NCI-H2081 treated with DMSO at 0.1 percent for 48 hours (cell line): ENCODE measurements around the gene KRTAP10-12.
A peak's percentile ranks its signal among the peaks of the same experiment; 100 is the strongest.
"Not testable (repeated sequence)": the region's sequence is repeated elsewhere in the genome, so short reads cannot be mapped to it uniquely, and the experiment has no call there.

Experiments
- DNase-seq: peaks from one replicate; lab custom pipeline; 2025; lab: John Stamatoyannopoulos, UW

Gene KRTAP10-12

GRCh38 chr21:44670642-44671432, 26.1 kb upstream of the KRTAP10-12 start:
- no peak for DNase-seq

- DNase-seq: no peak
Measured at GRCh38 chr21:44671911-44672310, 25.1 kb upstream of the KRTAP10-12 start.

- no peak for DNase-seq
Measured at GRCh38 chr21:44677881-44678280, 19.1 kb upstream of the KRTAP10-12 start.

- no peak for DNase-seq
Measured at GRCh38 chr21:44681152-44681551, 15.8 kb upstream of the KRTAP10-12 start.

GRCh38 chr21:44681861-44682579, 15.0 kb upstream of the KRTAP10-12 start, which contains the start of gene KRTAP12-1:
KRTAP12-1 (minus strand) TSS chr21:44682163; CDS start chr21:44682123, 40 bp downstream.
- DNase-seq: peak; percentile 47

GRCh38 chr21:44682580-44683151, 14.3 kb upstream of the KRTAP10-12 start:
- DNase-seq: no peak

- no peak for DNase-seq
Measured at GRCh38 chr21:44684077-44684476, 12.9 kb upstream of the KRTAP10-12 start.

- DNase-seq: no peak
Measured at GRCh38 chr21:44684483-44684882, 12.5 kb upstream of the KRTAP10-12 start.

- not testable (repeated sequence) for DNase-seq
Measured at GRCh38 chr21:44685050-44685449, 11.9 kb upstream of the KRTAP10-12 start.

- no peak for DNase-seq
Measured at GRCh38 chr21:44686000-44686781, 10.8 kb upstream of the KRTAP10-12 start.

GRCh38 chr21:44686843-44687561, 10.0 kb upstream of the KRTAP10-12 start:
- no peak for DNase-seq

- no peak for DNase-seq
Measured at GRCh38 chr21:44687671-44688070, 9.3 kb upstream of the KRTAP10-12 start.

GRCh38 chr21:44689740-44690139, 7.2 kb upstream of the KRTAP10-12 start:
- DNase-seq: not testable (repeated sequence)

GRCh38 chr21:44691686-44692085, 5.3 kb upstream of the KRTAP10-12 start:
- DNase-seq: no peak

GRCh38 chr21:44692798-44693512, 4.0 kb upstream of the KRTAP10-12 start:
- no peak for DNase-seq

- DNase-seq: no peak
Measured at GRCh38 chr21:44694776-44695175, 2.2 kb upstream of the KRTAP10-12 start.

- no peak for DNase-seq
Measured at GRCh38 chr21:44695184-44695583, 1.8 kb upstream of the KRTAP10-12 start.

- DNase-seq: no peak
Measured at GRCh38 chr21:44695641-44696040, 1.3 kb upstream of the KRTAP10-12 start.

GRCh38 chr21:44696572-44696971, 400 bp upstream of the KRTAP10-12 start:
- no peak for DNase-seq

- no peak for DNase-seq
Measured at GRCh38 chr21:44697811-44698734, 1.1 kb downstream of the KRTAP10-12 start.
